Measurements from ENCODE around the gene RGS6.

DNA sequence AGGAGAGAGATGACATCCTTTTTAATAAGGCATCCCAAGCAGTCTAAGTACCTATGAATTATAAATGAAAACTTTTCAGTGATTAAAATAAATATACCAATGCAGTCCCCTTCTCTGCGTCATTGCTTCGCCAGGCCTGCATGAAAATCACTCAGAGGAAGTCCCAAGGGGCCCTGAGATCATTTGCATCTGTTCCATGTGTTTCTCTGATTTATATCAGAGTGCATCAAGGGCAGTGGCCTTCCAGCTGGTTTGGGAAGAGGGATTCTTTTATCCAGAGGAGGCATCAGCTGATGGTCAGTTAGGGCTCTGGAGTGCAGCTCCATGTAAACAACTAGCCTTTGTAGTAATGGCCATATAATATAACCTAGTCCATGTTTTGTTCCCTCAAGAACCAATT, 210.1 kb downstream of the RGS6 start:
- TF ChIP-seq, protein P1, sequence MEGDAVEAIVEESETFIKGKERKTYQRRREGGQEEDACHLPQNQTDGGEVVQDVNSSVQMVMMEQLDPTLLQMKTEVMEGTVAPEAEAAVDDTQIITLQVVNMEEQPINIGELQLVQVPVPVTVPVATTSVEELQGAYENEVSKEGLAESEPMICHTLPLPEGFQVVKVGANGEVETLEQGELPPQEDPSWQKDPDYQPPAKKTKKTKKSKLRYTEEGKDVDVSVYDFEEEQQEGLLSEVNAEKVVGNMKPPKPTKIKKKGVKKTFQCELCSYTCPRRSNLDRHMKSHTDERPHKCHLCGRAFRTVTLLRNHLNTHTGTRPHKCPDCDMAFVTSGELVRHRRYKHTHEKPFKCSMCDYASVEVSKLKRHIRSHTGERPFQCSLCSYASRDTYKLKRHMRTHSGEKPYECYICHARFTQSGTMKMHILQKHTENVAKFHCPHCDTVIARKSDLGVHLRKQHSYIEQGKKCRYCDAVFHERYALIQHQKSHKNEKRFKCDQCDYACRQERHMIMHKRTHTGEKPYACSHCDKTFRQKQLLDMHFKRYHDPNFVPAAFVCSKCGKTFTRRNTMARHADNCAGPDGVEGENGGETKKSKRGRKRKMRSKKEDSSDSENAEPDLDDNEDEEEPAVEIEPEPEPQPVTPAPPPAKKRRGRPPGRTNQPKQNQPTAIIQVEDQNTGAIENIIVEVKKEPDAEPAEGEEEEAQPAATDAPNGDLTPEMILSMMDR (IDR thresholded peaks at IDR 0.05; ENCODE audit: insufficient read depth, low read depth, low read length), result no peak
- no peak for TF ChIP-seq EZH2 (IDR thresholded peaks at IDR 0.05; ENCODE audit: insufficient read depth, low read length)

All from astrocyte (in vitro differentiated cells and primary cell).